ENCODE data around the gene SNTB2. TPM values are rescaled to one million over a fixed set of nuclear protein-coding genes. Genes with fewer than 3 reads are reported as not detected.
A peak's percentile ranks its signal among the peaks of the same experiment; 100 is the strongest.

Gene SNTB2
- total and polyA plus RNA-seq, 2 of the 13 experiments (the other 11 are each of a cell fraction or from before 2014, with no cell fraction given) = 11.5 to 19.2 TPM

- TF ChIP-seq ZNF44 (CRISPR knock-in tag; IDR thresholded peaks at IDR 0.05) (no peak; the same call in 1 of the 2 replicates), MEF2D (CRISPR knock-in tag; IDR thresholded peaks at IDR 0.05) (peak; percentile 42; the same call in 1 of the 2 replicates), NONO (IDR thresholded peaks at IDR 0.05) (no peak), NONO (CRISPR knock-in tag; conservative IDR thresholded peaks at IDR 0.05) (peak; percentile 98), ZNF577 (CRISPR knock-in tag; IDR thresholded peaks at IDR 0.05; ENCODE audit: borderline replicate concordance, low read depth) (no peak), HOXA7 (CRISPR knock-in tag; IDR thresholded peaks at IDR 0.05) (peak; percentile 80; the same call in 1 of the 2 replicates), EEA1 (CRISPR knock-in tag; IDR thresholded peaks at IDR 0.05; ENCODE audit: borderline replicate concordance) (no peak; the same call in 1 of the 2 replicates), SP4 (CRISPR knock-in tag; IDR thresholded peaks at IDR 0.05) (peak; percentile 65; the same call in 1 of the 2 replicates), SIX4 (CRISPR knock-in tag; IDR thresholded peaks at IDR 0.05) (peak; percentile 50), PHB2 (IDR thresholded peaks at IDR 0.05; ENCODE audit: partially characterized antibody) (no peak), CAMTA2 (CRISPR knock-in tag; IDR thresholded peaks at IDR 0.05; ENCODE audit: borderline replicate concordance) (peak; percentile 94), ATRX (CRISPR knock-in tag; IDR thresholded peaks at IDR 0.05; ENCODE audit: borderline replicate concordance) (no peak), ATF7 (IDR thresholded peaks at IDR 0.05) (no peak), ATF7 (CRISPR knock-in tag; IDR thresholded peaks at IDR 0.05) (peak; percentile 66), RORA (CRISPR knock-in tag; IDR thresholded peaks at IDR 0.05) (no peak), ZNF629 (CRISPR knock-in tag; conservative IDR thresholded peaks at IDR 0.05) (peak; percentile 70), ZNF337 (CRISPR knock-in tag; IDR thresholded peaks at IDR 0.05; ENCODE audit: borderline replicate concordance, low read depth) (peak; percentile 84), SATB2 (CRISPR knock-in tag; IDR thresholded peaks at IDR 0.05) (peak; percentile 92; the same call in 1 of the 2 replicates), KMT2A (CRISPR knock-in tag; IDR thresholded peaks at IDR 0.05) (peak; percentile 100), NCOA1 (CRISPR knock-in tag; IDR thresholded peaks at IDR 0.05) (no peak), PHF8 (CRISPR knock-in tag; IDR thresholded peaks at IDR 0.05) (peak; percentile 95), ZNF7 (CRISPR knock-in tag; IDR thresholded peaks at IDR 0.05) (no peak), AGO1 (IDR thresholded peaks at IDR 0.05; ENCODE audit: low read depth, low read length, poor library complexity, severe bottlenecking) (peak; percentile 87), ZSCAN21 (CRISPR knock-in tag; IDR thresholded peaks at IDR 0.05; ENCODE audit: borderline replicate concordance) (no peak; the same call in 1 of the 2 replicates), SP2 (CRISPR knock-in tag; IDR thresholded peaks at IDR 0.05) (peak; percentile 65; the same call in 1 of the 2 replicates), SKI (IDR thresholded peaks at IDR 0.05; ENCODE audit: partially characterized antibody) (peak; percentile 84), MBD4 (IDR thresholded peaks at IDR 0.05; ENCODE audit: borderline replicate concordance, low read length) (no peak), PHF20 (CRISPR knock-in tag; IDR thresholded peaks at IDR 0.05) (peak; percentile 97)
- TF ChIP-seq, protein P1, sequence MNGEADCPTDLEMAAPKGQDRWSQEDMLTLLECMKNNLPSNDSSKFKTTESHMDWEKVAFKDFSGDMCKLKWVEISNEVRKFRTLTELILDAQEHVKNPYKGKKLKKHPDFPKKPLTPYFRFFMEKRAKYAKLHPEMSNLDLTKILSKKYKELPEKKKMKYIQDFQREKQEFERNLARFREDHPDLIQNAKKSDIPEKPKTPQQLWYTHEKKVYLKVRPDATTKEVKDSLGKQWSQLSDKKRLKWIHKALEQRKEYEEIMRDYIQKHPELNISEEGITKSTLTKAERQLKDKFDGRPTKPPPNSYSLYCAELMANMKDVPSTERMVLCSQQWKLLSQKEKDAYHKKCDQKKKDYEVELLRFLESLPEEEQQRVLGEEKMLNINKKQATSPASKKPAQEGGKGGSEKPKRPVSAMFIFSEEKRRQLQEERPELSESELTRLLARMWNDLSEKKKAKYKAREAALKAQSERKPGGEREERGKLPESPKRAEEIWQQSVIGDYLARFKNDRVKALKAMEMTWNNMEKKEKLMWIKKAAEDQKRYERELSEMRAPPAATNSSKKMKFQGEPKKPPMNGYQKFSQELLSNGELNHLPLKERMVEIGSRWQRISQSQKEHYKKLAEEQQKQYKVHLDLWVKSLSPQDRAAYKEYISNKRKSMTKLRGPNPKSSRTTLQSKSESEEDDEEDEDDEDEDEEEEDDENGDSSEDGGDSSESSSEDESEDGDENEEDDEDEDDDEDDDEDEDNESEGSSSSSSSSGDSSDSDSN (CRISPR knock-in tag; IDR thresholded peaks at IDR 0.05) = peak; percentile 96
Measured at GRCh38 chr16:69339289-69340094, 152.5 kb downstream of the SNTB2 start, which contains the start of the genes COG8 and NIP7 (continued).
